Erythroblast (primary cell): ENCODE measurements around the gene KIF2C.

Source experiments
- GATA1 ChIP-seq: IDR thresholded peaks from 2 replicates; pipeline ENCODE4 v1.6.1; 2011; ENCODE audit warnings: low read depth, mild to moderate bottlenecking, control low read depth, low read length, moderate library complexity
- POLR2A ChIP-seq: IDR thresholded peaks from 2 replicates; pipeline ENCODE4 v1.6.1; 2011; ENCODE audit warnings: mild to moderate bottlenecking, low read length

DNA sequence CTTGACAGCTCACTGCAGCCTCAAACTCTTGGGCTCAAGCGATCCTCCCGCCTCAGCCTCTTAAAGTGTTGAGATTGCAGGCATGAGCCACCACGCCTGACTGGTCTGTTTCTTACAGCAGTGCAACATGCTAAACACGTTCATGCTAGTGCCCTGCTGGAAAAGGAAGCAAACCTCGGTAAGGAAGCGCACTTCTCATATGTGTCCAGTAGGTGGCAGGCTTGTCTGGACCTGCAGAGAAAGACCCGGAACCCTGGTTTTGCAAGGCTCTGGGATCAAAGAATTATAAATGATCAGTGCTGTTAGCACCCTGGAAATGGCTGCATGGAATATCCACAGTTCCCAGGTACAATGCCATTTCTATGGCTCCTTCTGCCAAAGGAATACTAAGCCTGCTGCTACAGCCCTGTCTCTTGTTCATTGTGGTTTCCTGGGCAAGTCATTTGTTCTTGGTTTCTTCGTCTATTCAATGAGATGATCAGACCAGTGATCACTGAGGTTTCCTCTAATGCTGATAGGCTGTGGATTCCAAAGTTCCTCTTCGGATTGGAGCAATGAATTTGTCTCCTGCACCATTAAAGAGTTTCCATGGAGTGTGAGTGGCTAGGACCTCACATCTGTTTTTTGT is 24.6 kb upstream of the KIF2C start:
- TF ChIP-seq POLR2A (no peak), GATA1 (no peak)
